GM19467 (cell line): Measurements from ENCODE around the gene DTX4.
A peak's percentile ranks its signal among the peaks of the same experiment; 100 is the strongest.

Source experiments
- ATAC-seq: cut with Tn5 transposase; IDR thresholded peaks from one replicate; pipeline ENCODE4 v1.9.1; 2021; ENCODE audit warnings: mild to moderate bottlenecking, moderate library complexity; ENCODE audit not compliant: unreplicated experiment

DTX4 gene

GRCh38 chr11:59216641-59217564 is 45.0 kb downstream of the DTX4 start:
- ATAC-seq: peak; percentile 86

- no peak for ATAC-seq
Measured at GRCh38 chr11:59218319-59218718, 46.4 kb downstream of the DTX4 start.

- ATAC-seq: no peak
Measured at GRCh38 chr11:59218893-59219292, 47.0 kb downstream of the DTX4 start.

DNA sequence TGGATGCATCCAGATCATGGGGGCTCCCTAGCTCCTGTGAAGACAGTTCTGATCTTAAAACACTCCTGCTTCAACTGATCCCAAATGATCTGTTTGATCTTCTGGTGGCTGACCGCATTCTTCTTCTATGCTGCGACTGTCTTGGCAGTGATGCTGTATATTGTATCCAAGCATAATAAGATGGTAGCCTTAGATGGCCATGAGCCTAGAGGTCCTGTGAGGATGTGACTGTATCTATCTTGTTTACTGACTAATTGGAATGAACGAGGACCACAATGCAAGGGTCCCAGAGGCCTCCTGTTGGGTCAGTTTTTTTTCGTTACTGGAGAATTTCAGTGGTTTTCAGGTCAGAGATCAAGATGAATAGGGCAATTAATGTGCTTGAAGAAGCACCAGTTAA is 47.9 kb downstream of the DTX4 start:
- ATAC-seq: no peak

DNA sequence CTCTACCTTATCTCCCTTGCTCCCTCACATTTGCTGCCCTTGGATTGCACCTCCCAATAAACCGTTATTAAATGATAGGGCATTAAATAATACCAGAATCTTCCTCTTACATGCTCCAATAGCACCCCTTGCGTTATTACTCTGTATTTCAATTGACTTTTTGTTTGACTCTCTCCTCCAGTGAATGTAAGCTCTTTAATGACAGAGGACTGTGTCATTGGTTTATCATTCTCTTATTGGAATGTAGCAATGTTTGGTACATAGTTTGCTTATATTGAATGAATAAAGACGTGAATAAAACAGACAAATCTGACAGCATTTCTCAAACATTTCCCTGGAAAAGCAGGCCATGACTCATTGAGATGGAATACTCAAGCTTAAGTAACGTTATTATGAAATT is 49.5 kb downstream of the DTX4 start:
- ATAC-seq: no peak

DNA sequence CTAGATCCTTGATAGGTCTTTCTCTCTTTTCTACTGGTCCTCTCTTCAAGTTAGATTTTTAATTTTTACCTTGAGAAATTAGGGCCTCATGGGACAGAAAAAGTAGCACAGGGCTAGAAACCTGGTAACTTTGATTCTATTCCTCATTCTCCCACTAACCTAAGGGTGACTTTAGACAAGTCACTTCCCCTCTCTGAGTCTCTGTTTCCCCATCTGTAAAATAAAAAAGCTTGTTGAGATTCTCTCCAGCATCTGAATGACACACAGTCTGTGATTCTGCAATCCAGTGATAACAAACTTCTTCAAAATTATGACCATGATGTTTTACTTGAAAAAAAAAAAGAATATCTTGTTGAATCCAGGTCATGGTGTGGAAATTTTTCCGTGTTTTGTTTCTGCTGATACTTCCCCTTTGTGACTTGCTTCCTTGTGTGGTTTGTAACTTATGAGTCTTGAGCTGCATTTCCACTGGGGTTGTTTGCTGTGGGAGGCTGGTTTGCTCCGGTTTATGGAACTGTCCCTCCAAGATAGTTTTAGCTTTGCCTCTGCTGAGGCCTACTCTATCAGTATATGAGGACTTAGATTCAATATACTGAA is 50.6 kb downstream of the DTX4 start:
- no peak for ATAC-seq

DNA sequence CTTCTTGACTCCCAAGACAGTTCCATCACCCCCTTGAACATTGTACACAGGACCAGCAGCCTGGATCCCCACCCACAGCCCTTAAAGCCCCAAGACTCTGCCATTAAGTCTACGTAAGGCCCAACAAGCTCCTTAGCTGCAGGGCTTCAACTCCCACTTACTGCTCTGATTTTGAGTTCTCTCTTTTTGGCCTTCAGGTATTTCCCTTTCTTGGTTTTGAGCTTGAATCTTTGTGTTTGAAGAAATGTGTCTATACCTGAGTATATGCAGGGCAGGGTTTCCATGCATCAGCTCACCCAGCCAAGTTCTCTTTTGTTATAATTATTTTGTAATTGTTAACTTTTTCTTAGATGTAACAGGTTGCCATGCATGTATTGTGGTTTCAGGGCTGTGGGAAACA is 51.2 kb downstream of the DTX4 start:
- no peak for ATAC-seq

DNA sequence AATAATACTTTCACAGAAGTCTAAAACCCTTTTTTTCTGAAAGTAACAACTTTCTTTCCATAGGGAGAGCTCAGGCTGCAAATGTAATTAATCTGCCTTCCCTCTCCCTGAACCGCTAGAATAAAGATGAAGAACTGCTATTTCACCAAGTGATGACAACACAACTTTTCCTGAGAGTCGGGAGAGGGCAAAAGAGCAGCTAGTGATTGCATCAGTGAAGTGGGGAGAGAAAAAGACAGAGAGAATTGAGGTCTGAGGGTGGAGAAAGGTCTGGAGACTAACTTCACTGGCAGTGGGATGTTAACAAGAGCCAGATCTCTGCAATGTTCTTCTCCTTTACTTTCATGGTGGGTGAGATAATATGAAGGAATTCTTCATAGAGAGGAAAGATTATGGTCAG is 51.7 kb downstream of the DTX4 start:
- no peak for ATAC-seq

- no peak for ATAC-seq
Measured at GRCh38 chr11:59224351-59224928, 52.5 kb downstream of the DTX4 start.

DNA sequence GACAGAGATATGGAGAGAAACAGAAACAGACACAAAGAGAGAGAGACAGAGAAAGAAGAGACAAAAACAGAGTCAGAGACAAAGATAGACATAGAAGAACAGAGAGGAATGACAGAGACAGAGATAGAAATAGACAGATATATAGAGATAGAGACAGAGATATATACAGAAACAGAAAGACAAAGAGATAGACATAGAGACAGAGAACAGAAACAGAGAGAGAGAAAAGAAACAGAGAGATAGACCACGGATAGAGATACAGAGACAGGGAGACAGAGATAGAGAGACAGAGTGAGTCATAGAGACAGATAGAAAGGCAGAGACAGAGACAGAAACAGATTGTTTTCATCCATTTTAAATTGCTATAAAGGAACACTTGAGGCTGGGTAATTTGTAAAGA is 53.1 kb downstream of the DTX4 start:
- no peak for ATAC-seq

- ATAC-seq: no peak
Measured at GRCh38 chr11:59226396-59226795, 54.5 kb downstream of the DTX4 start.

GRCh38 chr11:59240322-59240721 is 68.4 kb downstream of the DTX4 start:
- ATAC-seq: no peak

- ATAC-seq: no peak
Measured at GRCh38 chr11:59243633-59244032, 71.7 kb downstream of the DTX4 start.

GRCh38 chr11:59247531-59248227 is 75.7 kb downstream of the DTX4 start:
- no peak for ATAC-seq

DNA sequence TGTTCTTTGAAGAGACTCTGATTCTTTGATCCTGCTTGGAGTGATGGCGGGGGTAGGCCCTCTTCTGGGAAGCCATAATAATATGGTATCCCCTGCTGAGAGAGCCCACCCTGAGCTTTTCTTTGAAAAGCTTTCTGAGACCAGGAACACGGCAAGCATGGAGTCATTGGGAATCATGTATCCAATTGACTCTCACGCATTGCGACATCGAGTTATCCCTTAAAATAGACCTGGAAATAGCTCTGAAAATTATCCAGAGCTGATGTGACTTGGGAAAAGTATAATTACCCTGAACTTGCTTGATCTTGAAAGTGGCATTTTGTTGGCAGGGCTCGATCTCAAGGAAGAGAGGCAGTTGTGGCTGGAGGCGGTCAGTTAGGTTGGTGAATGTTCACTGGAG is 77.6 kb downstream of the DTX4 start:
- ATAC-seq: no peak

DNA sequence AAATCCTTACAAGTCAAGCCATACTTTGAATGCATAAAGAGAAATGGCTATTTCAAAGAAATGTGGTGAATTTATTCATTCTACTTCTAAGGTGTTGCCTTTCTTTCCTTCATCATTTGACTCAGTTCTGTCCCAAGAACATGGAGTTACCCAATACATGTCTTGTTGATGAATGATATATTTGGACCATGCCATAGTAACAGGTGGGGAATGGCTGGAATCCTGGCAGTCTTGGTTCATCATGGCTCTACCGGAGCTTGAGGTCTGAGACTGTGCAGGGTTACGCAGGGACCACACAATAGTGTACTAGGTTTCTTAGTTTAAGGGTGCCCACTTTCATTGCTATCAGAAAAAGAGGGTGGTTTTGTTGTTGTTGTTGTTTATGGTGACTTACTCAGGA is 81.1 kb downstream of the DTX4 start:
- ATAC-seq: no peak

DNA sequence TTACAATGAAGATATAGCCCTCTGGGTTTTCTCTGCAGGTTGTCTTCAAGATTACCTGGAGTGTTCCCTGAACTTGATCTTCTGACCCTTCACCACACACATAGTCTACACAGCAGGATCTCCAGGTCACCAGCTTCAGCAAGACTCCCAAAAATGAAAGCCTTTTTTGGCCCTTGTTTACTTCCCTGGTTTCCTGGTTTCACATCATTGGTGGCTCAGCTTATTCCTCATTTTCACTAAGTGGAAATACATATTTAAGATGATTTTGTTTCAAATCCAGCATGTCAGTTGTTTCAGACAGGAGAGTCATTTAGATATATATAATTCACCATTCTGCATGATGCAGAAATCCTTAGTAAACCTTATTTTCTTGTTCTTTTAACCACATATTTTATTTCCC is 82.4 kb downstream of the DTX4 start:
- no peak for ATAC-seq

DNA sequence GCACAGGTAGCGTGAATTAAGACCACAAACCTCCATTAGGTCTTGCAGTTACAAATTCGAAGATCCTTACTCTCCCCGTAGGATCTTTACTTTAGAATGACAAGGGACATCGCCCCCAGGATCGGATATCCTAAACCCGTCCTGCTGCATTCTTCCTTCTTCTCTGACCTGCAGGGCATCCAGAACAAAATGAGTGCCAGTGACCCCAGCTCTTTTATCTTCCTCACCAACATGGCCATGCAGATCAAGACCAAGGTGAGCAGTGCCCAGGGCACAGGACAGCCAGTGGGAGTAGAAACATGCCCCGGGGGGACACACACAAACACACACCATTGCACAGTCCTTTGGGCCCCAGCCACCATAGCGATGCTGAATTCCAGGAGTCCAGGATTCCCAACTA is 83.3 kb downstream of the DTX4 start:
- ATAC-seq: no peak
